PFSK-1 (cell line): ENCODE measurements around the gene TM9SF3.

Source experiments
- FOXP2 ChIP-seq: optimal IDR thresholded peaks from 2 replicates; pipeline ENCODE3; 2011; ENCODE audit warnings: borderline replicate concordance, control low read depth, inconsistent platforms; ENCODE audit not compliant: insufficient read depth; ENCODE audit errors: extremely low read length, extremely low read depth
- POLR2AphosphoS5 ChIP-seq: IDR thresholded peaks from 2 replicates; pipeline ENCODE4 v1.6.1; 2012; ENCODE audit warnings: low read depth, mild to moderate bottlenecking, control low read depth, low read length, moderate library complexity
- REST ChIP-seq, 2 experiments: IDR thresholded peaks; 2 replicates each; pipeline versions ENCODE4 v1.6.1 to v1.8.0; 2011 to 2012; ENCODE audit warnings: low read depth in 2 of 2, low read length in 2 of 2, control low read depth in 1 of 2, inconsistent platforms in 1 of 2, mild to moderate bottlenecking in 1 of 2, moderate library complexity in 1 of 2; ENCODE audit not compliant: insufficient read depth in 1 of 2
- SIN3A ChIP-seq: IDR thresholded peaks from 2 replicates; pipeline ENCODE4 v1.6.1; 2012; ENCODE audit warnings: mild to moderate bottlenecking, low read length, moderate library complexity, borderline replicate concordance; ENCODE audit not compliant: insufficient read depth
- TAF1 ChIP-seq: IDR thresholded peaks from 2 replicates; pipeline ENCODE4 v1.6.1; 2012; ENCODE audit warnings: low read length, control low read depth, borderline replicate concordance; ENCODE audit not compliant: insufficient read depth

The TM9SF3 gene

GRCh38 chr10:96609510-96609909, 22.7 kb upstream of the TM9SF3 start:
- TF ChIP-seq TAF1, result no peak
- TF ChIP-seq REST (IDR thresholded peaks at IDR 0.05; ENCODE audit: insufficient read depth in 1 of 2, low read depth in 2 of 2, low read length in 2 of 2), result no peak

- TF ChIP-seq TAF1, result no peak
- no peak for TF ChIP-seq POLR2AphosphoS5
These were observed 22.0 kb upstream of the TM9SF3 start for GRCh38 chr10:96608805-96609204.

- TF ChIP-seq REST (IDR thresholded peaks at IDR 0.05; ENCODE audit: insufficient read depth in 1 of 2, low read depth in 2 of 2, low read length in 2 of 2) (no peak), FOXP2 (no peak), SIN3A (no peak), POLR2AphosphoS5 (no peak), TAF1 (no peak)
These were observed 21.4 kb upstream of the TM9SF3 start for GRCh38 chr10:96608262-96608661.

GRCh38 chr10:96606946-96607345, 20.1 kb upstream of the TM9SF3 start:
- TF ChIP-seq SIN3A (no peak), POLR2AphosphoS5 (no peak), TAF1 (no peak), REST (IDR thresholded peaks at IDR 0.05; ENCODE audit: insufficient read depth in 1 of 2, low read depth in 2 of 2, low read length in 2 of 2) (no peak), FOXP2 (no peak)

- no peak for TF ChIP-seq REST (IDR thresholded peaks at IDR 0.05; ENCODE audit: insufficient read depth in 1 of 2, low read depth in 2 of 2, low read length in 2 of 2)
- TF ChIP-seq SIN3A, result no peak
- TF ChIP-seq TAF1, result no peak
- no peak for TF ChIP-seq FOXP2
- no peak for TF ChIP-seq POLR2AphosphoS5
These were observed 19.4 kb upstream of the TM9SF3 start for GRCh38 chr10:96606216-96606615.

GRCh38 chr10:96600337-96600736, 13.5 kb upstream of the TM9SF3 start:
- TF ChIP-seq REST (IDR thresholded peaks at IDR 0.05; ENCODE audit: insufficient read depth in 1 of 2, low read depth in 2 of 2, low read length in 2 of 2), result no peak
- no peak for TF ChIP-seq FOXP2
- TF ChIP-seq TAF1, result no peak
- TF ChIP-seq SIN3A, result no peak
- TF ChIP-seq POLR2AphosphoS5, result no peak
